ENCODE results near the gene NMNAT2. TPM values are rescaled to one million over a fixed set of nuclear protein-coding genes. Genes with fewer than 3 reads are reported as not detected.
A peak's percentile ranks its signal among the peaks of the same experiment; 100 is the strongest.

The NMNAT2 gene
- total and polyA plus RNA-seq, 3 donors from 2014 or later: 23.6 to 52.0 (median 45.7) TPM

DNA sequence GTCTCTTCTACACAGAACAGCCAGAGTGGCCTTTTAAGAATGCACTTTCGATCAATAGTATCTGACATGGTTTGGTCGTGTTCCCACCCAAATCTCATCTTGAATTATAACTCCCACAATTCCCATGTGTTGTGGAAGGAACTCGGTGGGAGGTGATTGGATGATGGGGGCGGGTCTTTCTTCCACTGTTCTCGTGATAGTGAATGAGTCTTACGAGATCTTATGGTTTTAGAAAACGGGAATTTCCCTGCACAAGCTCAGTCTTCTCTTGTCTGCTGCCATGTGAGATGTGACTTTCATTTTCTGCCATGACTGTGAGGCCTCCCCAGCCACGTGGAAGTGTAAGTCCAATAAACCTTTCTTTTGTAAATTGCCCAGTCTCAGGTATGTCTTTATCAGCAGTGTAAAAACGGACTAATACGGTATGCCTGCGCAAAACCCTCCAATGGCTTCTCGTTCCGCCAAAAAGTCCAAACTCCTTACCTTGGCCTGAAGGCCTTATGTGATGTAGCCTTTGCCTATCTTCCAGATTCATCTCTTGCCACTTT, 31.1 kb upstream of the NMNAT2 start:
- Histone ChIP-seq H3K36me3 (ENCODE audit: low read depth, missing control alignments) (no peaks in the 10 kb centered on the region), H3K27ac (no peak overlapping the region), H3K4me3 (peak overlapping the region; percentile 9 to 35), H3K9me3 (no peaks in the 10 kb centered on the region), H3K27me3 (no peaks in the 10 kb centered on the region), H3K4me1 (peaks cover 3% of the 10 kb centered on the region)
- intact Hi-C loops (cut with DNase I; ENCODE audit: low total_unique reads): no loop called here
- TF ChIP-seq, protein P1, sequence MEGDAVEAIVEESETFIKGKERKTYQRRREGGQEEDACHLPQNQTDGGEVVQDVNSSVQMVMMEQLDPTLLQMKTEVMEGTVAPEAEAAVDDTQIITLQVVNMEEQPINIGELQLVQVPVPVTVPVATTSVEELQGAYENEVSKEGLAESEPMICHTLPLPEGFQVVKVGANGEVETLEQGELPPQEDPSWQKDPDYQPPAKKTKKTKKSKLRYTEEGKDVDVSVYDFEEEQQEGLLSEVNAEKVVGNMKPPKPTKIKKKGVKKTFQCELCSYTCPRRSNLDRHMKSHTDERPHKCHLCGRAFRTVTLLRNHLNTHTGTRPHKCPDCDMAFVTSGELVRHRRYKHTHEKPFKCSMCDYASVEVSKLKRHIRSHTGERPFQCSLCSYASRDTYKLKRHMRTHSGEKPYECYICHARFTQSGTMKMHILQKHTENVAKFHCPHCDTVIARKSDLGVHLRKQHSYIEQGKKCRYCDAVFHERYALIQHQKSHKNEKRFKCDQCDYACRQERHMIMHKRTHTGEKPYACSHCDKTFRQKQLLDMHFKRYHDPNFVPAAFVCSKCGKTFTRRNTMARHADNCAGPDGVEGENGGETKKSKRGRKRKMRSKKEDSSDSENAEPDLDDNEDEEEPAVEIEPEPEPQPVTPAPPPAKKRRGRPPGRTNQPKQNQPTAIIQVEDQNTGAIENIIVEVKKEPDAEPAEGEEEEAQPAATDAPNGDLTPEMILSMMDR (IDR thresholded peaks at IDR 0.05): no peak
- no peak for TF ChIP-seq POLR2A (IDR thresholded peaks at IDR 0.05)
- WGBS, 2 donors: 54 to 77% methylated on average over 13 of the region's 13 CpGs
- DNase-seq: peak; percentile 32

DNA sequence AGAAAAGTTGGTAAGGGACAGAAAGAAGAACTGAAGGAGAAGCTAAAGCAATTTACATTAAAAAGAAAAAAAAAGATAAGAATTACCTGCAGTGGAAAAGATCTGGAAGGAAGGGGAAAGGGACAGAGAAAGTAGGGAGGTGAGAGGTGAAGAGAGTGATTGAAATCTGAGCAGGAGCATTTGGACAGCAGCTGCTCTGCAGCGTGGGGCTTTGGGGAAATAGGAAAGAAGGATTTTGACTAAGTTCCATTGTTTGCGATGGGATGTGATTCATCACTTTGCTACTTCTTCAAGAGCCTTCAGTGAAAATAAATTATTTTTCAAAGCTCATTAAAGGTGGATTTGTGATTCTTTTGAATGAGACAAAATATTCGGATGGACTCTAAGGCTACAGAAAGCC, 26.1 kb upstream of the NMNAT2 start:
- 56 to 58% methylated on average over 3 of the region's 3 CpGs for WGBS, 2 donors
- no peak overlapping the region for H3K4me3 ChIP-seq

DNA sequence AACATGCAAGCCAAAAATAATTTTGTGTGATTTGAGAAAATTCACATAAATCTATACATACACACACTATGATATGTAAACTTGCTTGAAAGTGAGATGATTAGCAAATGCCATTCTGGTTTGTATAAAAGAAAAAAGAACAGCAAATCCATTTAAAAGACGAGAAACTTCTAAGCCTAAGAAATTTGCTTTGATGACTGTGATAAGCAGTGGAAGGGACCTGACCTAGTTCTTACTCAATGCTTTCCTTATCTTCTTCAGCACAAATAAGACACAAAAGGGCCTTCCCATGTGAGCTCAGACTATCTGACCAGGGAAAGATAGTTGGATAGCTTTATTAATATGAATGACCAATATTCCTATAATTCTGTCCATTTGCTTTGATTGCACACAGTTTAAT, 25.3 kb upstream of the NMNAT2 start:
- intact Hi-C loops (cut with DNase I; ENCODE audit: low total_unique reads): no loop called here
- H3K36me3 ChIP-seq (ENCODE audit: low read depth, missing control alignments): no peaks in the 10 kb centered on the region
- DNase-seq: no peak
- no peaks in the 10 kb centered on the region for H3K27me3 ChIP-seq
- H3K27ac ChIP-seq: peak overlapping the region; percentile 34 to 59
- TF ChIP-seq, protein P1 (IDR thresholded peaks at IDR 0.05): no peak
- TF ChIP-seq POLR2A (IDR thresholded peaks at IDR 0.05): no peak
- no peaks in the 10 kb centered on the region for H3K9me3 ChIP-seq
- peaks cover 15% of the 10 kb centered on the region for H3K4me1 ChIP-seq
- WGBS, 2 donors: 57 to 68% methylated on average over 1 of the region's 1 CpG
- no peak overlapping the region for H3K4me3 ChIP-seq

More for the DNA sequence above, 26.1 kb upstream of the NMNAT2 start:
- Histone ChIP-seq H3K27me3 (no peaks in the 10 kb centered on the region), H3K9me3 (no peaks in the 10 kb centered on the region), H3K4me1 (peaks cover 15% of the 10 kb centered on the region), H3K36me3 (ENCODE audit: low read depth, missing control alignments) (no peaks in the 10 kb centered on the region), H3K27ac (peak overlapping the region; percentile 34 to 59)
- DNase-seq: no peak
- TF ChIP-seq, protein P1 (IDR thresholded peaks at IDR 0.05): no peak
- TF ChIP-seq POLR2A (IDR thresholded peaks at IDR 0.05): no peak
- intact Hi-C loops (cut with DNase I; ENCODE audit: low total_unique reads): no loop called here

DNA sequence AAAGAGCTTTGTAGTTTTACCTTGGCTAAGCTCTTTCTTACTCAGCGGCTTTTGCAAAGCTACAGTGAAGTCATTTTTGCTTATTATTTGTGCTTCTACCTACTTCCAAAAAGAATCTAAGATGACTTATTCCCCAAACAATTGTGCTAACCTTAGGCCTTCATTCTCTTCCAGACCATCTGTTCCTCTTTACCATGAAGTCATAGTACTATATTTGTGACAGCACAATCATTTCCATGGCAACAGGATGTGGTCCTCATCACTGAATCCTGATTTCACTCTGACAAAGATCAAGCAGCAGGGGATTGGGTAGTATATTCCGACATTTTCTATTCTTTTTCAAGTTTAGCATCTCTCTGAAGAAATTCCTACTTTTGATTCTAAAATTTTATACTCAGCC, 24.8 kb upstream of the NMNAT2 start:
- TF ChIP-seq POLR2A (IDR thresholded peaks at IDR 0.05): no peak
- TF ChIP-seq, protein P1 (IDR thresholded peaks at IDR 0.05): no peak
- H3K4me1 ChIP-seq: peaks cover 15% of the 10 kb centered on the region
- intact Hi-C loops (cut with DNase I; ENCODE audit: low total_unique reads): no loop called here
- H3K9me3 ChIP-seq: no peaks in the 10 kb centered on the region
- no peaks in the 10 kb centered on the region for H3K27me3 ChIP-seq
- no peak for DNase-seq
- H3K36me3 ChIP-seq (ENCODE audit: low read depth, missing control alignments): no peaks in the 10 kb centered on the region
- H3K4me3 ChIP-seq: no peak overlapping the region
- peak overlapping the region; percentile 28 to 34 for H3K27ac ChIP-seq
- WGBS, 2 donors: 92 to 98% methylated on average over 2 of the region's 2 CpGs

DNA sequence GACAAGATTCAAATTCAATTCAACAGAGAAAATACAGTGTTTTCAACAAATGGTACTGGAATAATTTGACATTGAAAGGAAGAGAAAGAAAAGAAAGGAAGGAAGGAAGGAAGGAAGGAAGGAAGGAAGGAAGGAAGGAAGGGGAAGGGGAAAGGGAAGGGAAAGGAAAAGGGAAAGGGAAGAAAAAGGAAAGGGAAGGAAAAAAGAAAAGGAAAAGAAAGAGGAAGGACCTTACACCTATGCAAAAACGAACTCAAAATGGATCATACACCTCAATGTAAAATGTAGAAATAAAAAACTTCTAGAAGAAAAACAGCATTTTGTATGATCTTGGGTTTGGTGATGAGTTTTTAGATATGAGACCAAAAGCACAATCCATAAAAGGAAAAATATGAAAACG, 19.9 kb upstream of the NMNAT2 start:
- 87 to 88% methylated on average over 2 of the region's 2 CpGs for WGBS, 2 donors

More for the DNA sequence above, 19.9 kb upstream of the NMNAT2 start:
- Histone ChIP-seq H3K4me3 (no peak overlapping the region), H3K27me3 (no peaks in the 10 kb centered on the region), H3K9me3 (no peaks in the 10 kb centered on the region), H3K27ac (no peak overlapping the region), H3K36me3 (ENCODE audit: low read depth, missing control alignments) (no peaks in the 10 kb centered on the region), H3K4me1 (peaks cover 12% of the 10 kb centered on the region)
- no peak for DNase-seq
- intact Hi-C loops (cut with DNase I; ENCODE audit: low total_unique reads): no loop called here
- no peak for TF ChIP-seq POLR2A (IDR thresholded peaks at IDR 0.05)
- TF ChIP-seq, protein P1 (IDR thresholded peaks at IDR 0.05): no peak

Measured in testis (tissue), 3 donors.